H1 (cell line): Measurements from ENCODE around the gene KRTDAP. TPM values are rescaled to one million over a fixed set of nuclear protein-coding genes. Genes with fewer than 3 reads are reported as not detected.

Source experiments
- CTCF ChIA-PET: fragments of 300-600 bp; sonication (Branson Sonifier 250); formaldehyde crosslinking; loops from one replicate; lab custom pipeline; 2021; ENCODE audit not compliant: partially characterized antibody; lab: Charles Lee
- POLR2A ChIA-PET: fragments of 300-600 bp; sonication (Branson Sonifier 250); formaldehyde crosslinking; loops from one replicate; lab custom pipeline; 2021; ENCODE audit warnings: inconsistent platforms; ENCODE audit not compliant: partially characterized antibody; lab: Charles Lee
- DNase-seq, 2 experiments: peaks; one replicate each; pipeline versions ENCODE4 v3.0.0 to v3.0.0-alpha.2; 2010 to 2022; ENCODE audit warnings: low spot score in 2 of 2, low read depth in 1 of 2, mixed read lengths in 1 of 2
- FAIRE-seq: peaks from 2 replicates; lab custom pipeline; 2011; peaks lifted over from hg19 to GRCh38; lab: Jason Lieb, UNC
- H2AFZ ChIP-seq: 2 replicates; pipeline ENCODE4 v1.8.1; 2012; ENCODE audit warnings: low read length, inconsistent platforms
- H2AK5ac ChIP-seq: 2 replicates; pipeline ENCODE4 v1.6.1; 2013; ENCODE audit warnings: low read depth, low read length
- H2BK120ac ChIP-seq: replicated peaks from 2 replicates; pipeline ENCODE3; 2013; ENCODE audit warnings: low read depth, low read length, inconsistent platforms
- H2BK12ac ChIP-seq: 2 replicates; pipeline ENCODE4 v1.6.1; 2013; ENCODE audit warnings: low read depth, low read length
- H2BK15ac ChIP-seq: 2 replicates; pipeline ENCODE4 v1.6.1; 2013; ENCODE audit warnings: low read length
- H2BK20ac ChIP-seq: 2 replicates; pipeline ENCODE4 v1.6.1; 2013; ENCODE audit warnings: low read length
- H2BK5ac ChIP-seq: 2 replicates; pipeline ENCODE4 v1.6.1; 2013; ENCODE audit warnings: low read depth, low read length
- H3K14ac ChIP-seq: 2 replicates; pipeline ENCODE4 v1.6.1; 2013; ENCODE audit warnings: inconsistent platforms; ENCODE audit not compliant: insufficient read length
- H3K18ac ChIP-seq: 2 replicates; pipeline ENCODE4 v1.6.1; 2013; ENCODE audit warnings: low read length; ENCODE audit errors: extremely low read depth
- H3K23ac ChIP-seq: 2 replicates; pipeline ENCODE4 v1.6.1; 2013; ENCODE audit warnings: inconsistent platforms; ENCODE audit not compliant: insufficient read length
- H3K23me2 ChIP-seq: 2 replicates; pipeline ENCODE4 v1.6.1; 2013; ENCODE audit warnings: low read depth, low read length
- H3K27ac ChIP-seq: 2 replicates; pipeline ENCODE4 v1.6.1; 2011; ENCODE audit warnings: low read depth, low read length, inconsistent platforms
- H3K27me3 ChIP-seq, 4 experiments: replicated peaks in 1 of 4; 1 replicate in 1 of 4; 2 replicates in 3 of 4; pipeline versions ENCODE4 v1.6.1 to v1.8.1; 2011 to 2013; ENCODE audit warnings: low read length in 3 of 4, mild to moderate bottlenecking in 3 of 4, inconsistent platforms in 2 of 4, mixed read lengths in 2 of 4, moderate library complexity in 1 of 4; ENCODE audit not compliant: control insufficient read depth in 3 of 4, insufficient read depth in 3 of 4; ENCODE audit errors: extremely low read depth in 1 of 4
- H3K36me3 ChIP-seq, 4 experiments: 2 replicates each; pipeline versions ENCODE4 v1.6.1 to v1.8.1; 2011 to 2013; ENCODE audit warnings: mild to moderate bottlenecking in 4 of 4, low read length in 3 of 4, moderate library complexity in 2 of 4, control low read depth in 1 of 4, inconsistent platforms in 1 of 4; ENCODE audit not compliant: insufficient read depth in 4 of 4, control insufficient read depth in 2 of 4
- H3K4ac ChIP-seq: replicated peaks from 2 replicates; pipeline ENCODE3; 2013; ENCODE audit warnings: low read length, low read depth, mixed read lengths, inconsistent platforms; ENCODE audit not compliant: insufficient read length
- H3K4me1 ChIP-seq, 4 experiments: replicated peaks in 1 of 4; 1 replicate in 1 of 4; 2 replicates in 3 of 4; pipeline versions ENCODE4 v1.6.1 to v1.8.1; 2011 to 2013; ENCODE audit warnings: low read length in 3 of 4, inconsistent platforms in 2 of 4, mixed read lengths in 1 of 4; ENCODE audit not compliant: insufficient read depth in 4 of 4, control insufficient read depth in 3 of 4
- H3K4me2 ChIP-seq, 2 experiments: 2 replicates each; pipeline versions ENCODE4 v1.6.1 to v1.8.1; 2011 to 2013; ENCODE audit warnings: low read depth in 2 of 2, low read length in 2 of 2, control low read depth in 1 of 2, inconsistent platforms in 1 of 2, mild to moderate bottlenecking in 1 of 2; ENCODE audit not compliant: insufficient read depth in 1 of 2
- H3K4me3 ChIP-seq, 4 experiments: fragments of 200-600, 300-600 bp in 1 of 4; sonication (generic), shearing (Covaris generic), sonication (Bioruptor Twin) in 1 of 4; 2 replicates each; pipeline versions ENCODE4 v1.5.1 to v1.8.1; 2011 to 2016; ENCODE audit warnings: low read length in 4 of 4, low read depth in 3 of 4, control low read depth in 2 of 4, inconsistent platforms in 2 of 4, mild to moderate bottlenecking in 2 of 4, mixed read lengths in 1 of 4, moderate library complexity in 1 of 4; ENCODE audit not compliant: insufficient read depth in 2 of 4; ENCODE audit errors: extremely low read depth in 1 of 4
- H3K56ac ChIP-seq: replicated peaks from 2 replicates; pipeline ENCODE3; 2013; ENCODE audit warnings: low read depth, mild to moderate bottlenecking, mixed read lengths, low read length, inconsistent platforms; ENCODE audit not compliant: insufficient read length
- H3K79me1 ChIP-seq: 2 replicates; pipeline ENCODE4 v1.6.1; 2013; ENCODE audit warnings: low read depth, low read length, control low read depth
- H3K79me2 ChIP-seq, 2 experiments: 2 replicates each; pipeline versions ENCODE4 v1.6.1 to v1.8.1; 2012 to 2013; ENCODE audit warnings: low read length in 2 of 2, mild to moderate bottlenecking in 2 of 2, inconsistent platforms in 1 of 2; ENCODE audit not compliant: insufficient read depth in 2 of 2, control insufficient read depth in 1 of 2
- H3K9ac ChIP-seq, 4 experiments: replicated peaks in 1 of 4; 1 replicate in 1 of 4; 2 replicates in 3 of 4; pipeline versions ENCODE4 v1.6.1 to v1.8.1; 2011 to 2013; ENCODE audit warnings: low read depth in 3 of 4, low read length in 3 of 4, control low read depth in 2 of 4, mild to moderate bottlenecking in 2 of 4, moderate library complexity in 2 of 4, inconsistent platforms in 1 of 4; ENCODE audit errors: extremely low read depth in 1 of 4
- H3K9me3 ChIP-seq, 2 experiments: 2 replicates each; pipeline versions ENCODE4 v1.6.1 to v1.8.1; 2012 to 2013; ENCODE audit warnings: mild to moderate bottlenecking in 2 of 2, moderate library complexity in 2 of 2, control low read depth in 1 of 2, inconsistent platforms in 1 of 2, low read depth in 1 of 2, low read length in 1 of 2, mixed read lengths in 1 of 2; ENCODE audit not compliant: insufficient read depth in 2 of 2
- H4K20me1 ChIP-seq, 2 experiments: replicated peaks in 1 of 2; 2 replicates each; pipeline versions ENCODE3 to v1.8.1; 2011 to 2013; ENCODE audit warnings: inconsistent platforms in 2 of 2, low read length in 2 of 2, mild to moderate bottlenecking in 1 of 2; ENCODE audit not compliant: insufficient read depth in 2 of 2, control insufficient read depth in 1 of 2
- H4K5ac ChIP-seq: 2 replicates; pipeline ENCODE4 v1.6.1; 2013; ENCODE audit warnings: low read length, low read depth, mixed read lengths, inconsistent platforms; ENCODE audit not compliant: insufficient read length
- H4K8ac ChIP-seq: 2 replicates; pipeline ENCODE4 v1.8.0; 2013; ENCODE audit warnings: mild to moderate bottlenecking, moderate library complexity, low read length, inconsistent platforms; ENCODE audit not compliant: insufficient read depth; ENCODE audit errors: extremely low read depth
- H4K91ac ChIP-seq: replicated peaks from 2 replicates; pipeline ENCODE3; 2013; ENCODE audit warnings: low read length, mixed read lengths, inconsistent platforms; ENCODE audit not compliant: insufficient read length
- ATF3 ChIP-seq: IDR thresholded peaks from 2 replicates; pipeline ENCODE4 v1.6.1; 2011; ENCODE audit warnings: low read depth, mild to moderate bottlenecking, low read length; ENCODE audit not compliant: insufficient read depth
- TCF12 ChIP-seq: IDR thresholded peaks from 2 replicates; pipeline ENCODE4 v1.6.1; 2011; ENCODE audit warnings: low read depth, mild to moderate bottlenecking, low read length
- ZNF274 ChIP-seq: IDR thresholded peaks from 2 replicates; pipeline ENCODE4 v1.7.0; 2012; ENCODE audit warnings: low read length, borderline replicate concordance; ENCODE audit errors: extremely low read depth
- WGBS, 2 experiments: shearing (Covaris generic) in 1 of 2; methylation state at CpG; one replicate each; pipeline versions ENCODE4 v1.1.6 to v1.1.7; 2013 to 2015; ENCODE audit warnings: low lambda C conversion rate in 2 of 2, mixed read lengths in 2 of 2, inconsistent platforms in 1 of 2, low coverage in 1 of 2, missing lambda C conversion rate in 1 of 2; ENCODE audit not compliant: insufficient replicate concordance in 2 of 2, insufficient coverage in 1 of 2, insufficient read length in 1 of 2; ENCODE audit errors: extremely low coverage in 1 of 2, missing lambda C conversion rate in 1 of 2; 5-methylcytosine and 5-hydroxymethylcytosine counted together
- long read RNA-seq, 2 experiments: library from RNA in 1 of 2; library from capped mRNA in 1 of 2; stranded (forward); transcript quantifications; one replicate each; pipeline ENCODE4 v2.0.0, GENCODE V29; 2021; ENCODE audit warnings: inconsistent platforms in 1 of 2
- polyA minus RNA-seq, 3 experiments: library from RNA; depleted of rRNA, polyadenylated mRNA; stranded (reverse); fragments of >200 nt; gene quantifications; 1 replicate in 2 of 3; 2 replicates in 1 of 3; pipeline ENCODE4 v1.2.3, GENCODE V29; 2011
- polyA plus RNA-seq, 7 experiments: library from polyadenylated mRNA; depleted of rRNA in 3 of 7; stranded (reverse) in 5 of 7; unstranded in 2 of 7; fragments of >200 nt in 5 of 7; fragments of 200-250 nt in 2 of 7; gene quantifications; 1 replicate in 5 of 7; 2 replicates in 1 of 7; 4 replicates in 1 of 7; pipeline versions ENCODE4 v1.2.1 to v1.2.3, GENCODE V29; 2011 to 2013; ENCODE audit warnings: missing spikeins in 2 of 7, mixed read lengths in 2 of 7
- total RNA-seq: library from RNA; stranded (reverse); fragmentation: NEBNext Ultra II Directional; extraction: Animal tissue kit (Norgen Biotek cat#: 25700); gene quantifications from 2 replicates; pipeline ENCODE4 v1.2.1, GENCODE V29; 2021

The KRTDAP gene, protein sequence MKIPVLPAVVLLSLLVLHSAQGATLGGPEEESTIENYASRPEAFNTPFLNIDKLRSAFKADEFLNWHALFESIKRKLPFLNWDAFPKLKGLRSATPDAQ
- total RNA-seq (0.69 and 1.0 TPM in 2 replicates), polyA plus RNA-seq (2011; rRNA removed) (0.88 and 1.1 TPM in 2 replicates), polyA minus RNA-seq (2011; rRNA and poly(A)+ RNA removed) (1.1 TPM in 1 of 2 replicates, not detected in the other)
- polyA plus RNA-seq (2011; cell fraction: cytosol; rRNA removed) = 0.98 TPM
- polyA plus RNA-seq (2011; cell fraction: nucleus; rRNA removed) = 3.1 TPM
- polyA plus RNA-seq (2012, experiment 1 of 2) = 2.0 to 3.7 TPM (median 2.1 TPM) in 4 replicates
- polyA plus RNA-seq (2012, experiment 2 of 2) = not detected
- polyA plus RNA-seq (2013, experiment 1 of 2) = 2.6 TPM
- 3.4 TPM for polyA plus RNA-seq (2013, experiment 2 of 2)
- polyA minus RNA-seq (2011; cell fraction: cytosol; rRNA and poly(A)+ RNA removed) = not detected
- polyA minus RNA-seq (2011; cell fraction: nucleus; rRNA and poly(A)+ RNA removed) = not detected
- long read RNA-seq, experiment 1, partial matches to known transcripts = 0 of 1 reads
- long read RNA-seq, experiment 1, other reads (novel, unspliced or antisense) = 1 of 1 reads
- long read RNA-seq, experiment 2 = 0 reads

- H3K79me2 ChIP-seq = no peaks in the 10 kb centered on the region
- H3K9ac ChIP-seq = no peak within 1 kb of the TSS; a peak in 1 of 7 replicates
- 87% methylated on average over 9 of the region's 9 CpGs; no CpG with 5 or more reads in 1 of the 2 experiments for WGBS, 2 experiments
- H2AK5ac ChIP-seq = no peak within 1 kb of the TSS
- H3K14ac ChIP-seq = no peak within 1 kb of the TSS
- H3K27me3 ChIP-seq = no peaks in the 10 kb centered on the region; a peak in 2 of 7 replicates
- H3K23ac ChIP-seq = no peak within 1 kb of the TSS
- no peak for DNase-seq
- no peak within 1 kb of the TSS for H2AFZ ChIP-seq
- H2BK120ac ChIP-seq = no peak within 1 kb of the TSS
- no peak within 1 kb of the TSS for H3K4ac ChIP-seq
- H3K9me3 ChIP-seq = no peaks in the 10 kb centered on the region
- no peak within 1 kb of the TSS for H3K27ac ChIP-seq
- no peak within 1 kb of the TSS for H2BK12ac ChIP-seq
- POLR2A ChIA-PET = interaction anchor here (2.7 to 4.3 kb wide), 4 partner anchors 12 to 19 kb away, joined by 13 to 27 read pairs (median 18); no protein-coding TSS in a partner anchor
- no peak within 1 kb of the TSS for H4K5ac ChIP-seq
- no peaks in the 10 kb centered on the region for H3K36me3 ChIP-seq
- no peak within 1 kb of the TSS for H3K18ac ChIP-seq
- no peaks in the 10 kb centered on the region; the same call in 1 of the 2 replicates for H3K79me1 ChIP-seq
- no peak within 1 kb of the TSS for H3K4me3 ChIP-seq
- no peak within 1 kb of the TSS for H2BK20ac ChIP-seq
- FAIRE-seq = no peak
- no peak for TF ChIP-seq ATF3
- TF ChIP-seq ZNF274 = no peak
- no peak for TF ChIP-seq TCF12
- H4K8ac ChIP-seq = peak within 1 kb of the TSS; percentile 45; the same call in 1 of the 2 replicates
- H4K20me1 ChIP-seq = peaks cover 0 to 3% of the 10 kb centered on the region in 2 experiments
- no peak within 1 kb of the TSS for H4K91ac ChIP-seq
- H2BK15ac ChIP-seq = no peak within 1 kb of the TSS
- no peak within 1 kb of the TSS for H3K4me2 ChIP-seq
- no peaks in the 10 kb centered on the region; a peak in 1 of 7 replicates for H3K4me1 ChIP-seq
- CTCF ChIA-PET = interaction anchor here (0.7 to 2.8 kb wide), 8 partner anchors 10 to 275 kb away, joined by 3 to 13 read pairs (median 4); no protein-coding TSS in a partner anchor
- no peak within 1 kb of the TSS for H2BK5ac ChIP-seq
- no peak within 1 kb of the TSS for H3K56ac ChIP-seq
- no peaks in the 10 kb centered on the region; the same call in 1 of the 2 replicates for H3K23me2 ChIP-seq
Observed at GRCh38 chr19:35490364-35490763, at the start of gene KRTDAP. Gene KRTDAP, minus strand, starts transcription at chr19:35490464. Its CDS starts 22 bp downstream, at chr19:35490442.
